Heart left ventricle (tissue), 13 donors: ENCODE measurements around the gene CFTR.

Experiments used
- CTCF ChIP-seq, 12 donors: fragments of 200-600 bp; sonication (generic) in 4 of 12; IDR thresholded peaks; one replicate each; pipeline versions ENCODE4 v1.5.0 to v1.8.0; 2018 to 2022; ENCODE audit warnings: antibody characterized with exemption in 12 of 12, mild to moderate bottlenecking in 5 of 12
- POLR2A ChIP-seq, 2 donors: fragments of 450-650 bp; IDR thresholded peaks; one replicate each; pipeline ENCODE4 v1.6.1; 2017; ENCODE audit warnings: antibody characterized with exemption in 2 of 2, mild to moderate bottlenecking in 2 of 2, moderate library complexity in 2 of 2
- donor health status: ischemic (EF 13 %, LVEDD 7.1; RV severe dilation, severe dysfunction).
- donor health status: DM: no; HTN: yes; CAD: no.
- donor health status: DM: no; HTN: no; CAD: no.
- donor health status: ischemic (EF 25% LVEDD 6.9; RV normal size, moderate dysfunction).
- donor health status: ischemic (EF 25% LVEDD 5.7; RV mildly dilated, moderate dysfunction).
- donor health status: ischemic (EF 35%, LVEDD 5.7; RV mildly dilated, moderate dysfunction).
- donor health status: nonischemic (EF 11% LVEDD 7.7; RV severe dilation, severe dysfunction).
- donor health status: DM: yes; HTN: yes; CAD: no.
- donor health status: PGD.
- donor health status: ischemic (EF 29% LVEDD 5.4; RV normal size, mild dysfunction).
- donor health status: nonischemic (EF 23%, LVEDD 6.1; RV moderate dilation, normal function).

GRCh38 chr7:117704063-117704462 lies 224.2 kb downstream of the CFTR start:
- no peak for TF ChIP-seq CTCF (IDR thresholded peaks at IDR 0.05)
- no peak for TF ChIP-seq POLR2A (IDR thresholded peaks at IDR 0.05)
